GM23338 (cell line): ENCODE measurements around the gene OR51E1. TPM values are rescaled to one million over a fixed set of nuclear protein-coding genes. Genes with fewer than 3 reads are reported as not detected.

Source experiments
- ATAC-seq: fragments of 200-7000 bp; cut with Tn5 transposase; 3 replicates; pipeline ENCODE4 v1.9.1; 2020
- DNase-seq: peaks from one replicate; pipeline ENCODE4 v3.0.0-alpha.2; 2015; ENCODE audit warnings: low spot score
- H2AFZ ChIP-seq: fragments of 200-600 bp; sonication (generic); 2 replicates; pipeline ENCODE4 v1.8.0; 2016; ENCODE audit warnings: antibody characterized with exemption, mild to moderate bottlenecking, moderate library complexity
- H3F3A ChIP-seq: fragments of 200-600 bp; sonication (generic); replicated peaks from 2 replicates; pipeline ENCODE4 v1.8.0; 2017; ENCODE audit warnings: antibody characterized with exemption, mixed run types, low read depth
- H3K27ac ChIP-seq: fragments of 200-600 bp; sonication (generic); 2 replicates; pipeline ENCODE4 v1.6.1; 2016; ENCODE audit warnings: low read depth
- H3K27me3 ChIP-seq: fragments of 200-600 bp; sonication (generic); 2 replicates; pipeline ENCODE4 v1.8.0; 2016; ENCODE audit warnings: mild to moderate bottlenecking, mixed run types, moderate library complexity; ENCODE audit not compliant: insufficient read depth
- H3K36me3 ChIP-seq: fragments of 200-600 bp; sonication (generic); 2 replicates; pipeline ENCODE4 v1.8.0; 2016; ENCODE audit warnings: mild to moderate bottlenecking; ENCODE audit not compliant: insufficient read depth
- H3K4me1 ChIP-seq: fragments of 200-600 bp; sonication (generic); 2 replicates; pipeline ENCODE4 v1.8.0; 2016; ENCODE audit warnings: mild to moderate bottlenecking, moderate library complexity; ENCODE audit not compliant: insufficient read depth
- H3K4me2 ChIP-seq: fragments of 200-600 bp; sonication (generic); 2 replicates; pipeline ENCODE4 v1.7.1; 2017; ENCODE audit warnings: mixed run types
- H3K4me3 ChIP-seq: fragments of 200-600 bp; sonication (generic); 2 replicates; pipeline ENCODE4 v1.6.1; 2016; ENCODE audit warnings: mixed run types
- H3K79me2 ChIP-seq: fragments of 200-600 bp; sonication (generic); replicated peaks from 2 replicates; pipeline ENCODE4 v1.8.0; 2017; ENCODE audit warnings: mild to moderate bottlenecking; ENCODE audit not compliant: insufficient read depth
- H3K9me2 ChIP-seq: fragments of 200-600 bp; sonication (generic); 2 replicates; pipeline ENCODE4 v1.8.0; 2017; ENCODE audit not compliant: insufficient read depth
- H4K20me1 ChIP-seq: fragments of 200-600 bp; sonication (generic); replicated peaks from 2 replicates; pipeline ENCODE4 v1.8.0; 2017; ENCODE audit warnings: mild to moderate bottlenecking; ENCODE audit not compliant: insufficient read depth
- H3K27ac Mint-ChIP-seq: 2 replicates; pipeline ENCODE4 v1.8.0; 2020; ENCODE audit warnings: inconsistent platforms, mild to moderate bottlenecking, moderate library complexity, mixed read lengths
- H3K27me3 Mint-ChIP-seq: 3 replicates; pipeline ENCODE4 v1.8.0; 2022; ENCODE audit warnings: low read depth, mild to moderate bottlenecking, moderate library complexity, mixed read lengths, inconsistent platforms; ENCODE audit not compliant: insufficient read depth, poor library complexity
- H3K36me3 Mint-ChIP-seq: 3 replicates; pipeline ENCODE4 v1.8.0; 2021; ENCODE audit warnings: low read depth, mild to moderate bottlenecking, inconsistent platforms, moderate library complexity, mixed read lengths
- H3K4me1 Mint-ChIP-seq: 3 replicates; pipeline ENCODE4 v1.8.0; 2020; ENCODE audit warnings: mild to moderate bottlenecking, inconsistent platforms, mixed read lengths
- H3K4me3 Mint-ChIP-seq: 3 replicates; pipeline ENCODE4 v1.8.0; 2021; ENCODE audit warnings: moderate library complexity, mild to moderate bottlenecking, inconsistent platforms, mixed read lengths
- H3K9me3 Mint-ChIP-seq: 3 replicates; pipeline ENCODE4 v1.8.0; 2020; ENCODE audit warnings: moderate library complexity, mild to moderate bottlenecking, inconsistent platforms, mixed read lengths
- CREB1 ChIP-seq: fragments of 250-450 bp; sonication (Bioruptor Pico); IDR thresholded peaks from 2 replicates; pipeline ENCODE4 v1.5.0; 2020; ENCODE audit warnings: low read depth, mild to moderate bottlenecking, moderate library complexity
- CTCF ChIP-seq, 2 experiments: fragments of 200-600 bp in 1 of 2; sonication (generic) in 1 of 2; conservative IDR thresholded peaks; 2 replicates each; pipeline versions ENCODE4 v1.5.1 to v1.6.1; 2016 to 2017; ENCODE audit warnings: antibody characterized with exemption in 2 of 2, low read depth in 2 of 2, mild to moderate bottlenecking in 2 of 2, moderate library complexity in 1 of 2
- EZH2 ChIP-seq: fragments of 200-600 bp; sonication (generic); IDR thresholded peaks from one replicate; pipeline ENCODE4 v1.8.0; 2017; ENCODE audit warnings: antibody characterized with exemption, mild to moderate bottlenecking, low read depth; ENCODE audit not compliant: unreplicated experiment
- EZH2phosphoT487 ChIP-seq: fragments of 200-600 bp; sonication (generic); IDR thresholded peaks from one replicate; pipeline ENCODE4 v1.8.1; 2018; ENCODE audit warnings: antibody characterized with exemption; ENCODE audit not compliant: unreplicated experiment
- JUNB ChIP-seq: IDR thresholded peaks from one replicate; pipeline ENCODE4 v1.6.1; 2016; ENCODE audit warnings: antibody characterized with exemption; ENCODE audit not compliant: unreplicated experiment
- POLR2AphosphoS5 ChIP-seq: IDR thresholded peaks from 2 replicates; pipeline ENCODE4 v1.6.1; 2016; ENCODE audit warnings: antibody characterized with exemption, low read depth
- STAT1 ChIP-seq: IDR thresholded peaks from one replicate; pipeline ENCODE4 v1.6.1; 2016; ENCODE audit warnings: antibody characterized with exemption; ENCODE audit not compliant: unreplicated experiment
- ZNF114 ChIP-seq: fragments of 250-450 bp; sonication (Bioruptor Pico); IDR thresholded peaks from 2 replicates; pipeline ENCODE4 v1.5.0; 2020; ENCODE audit warnings: mild to moderate bottlenecking, moderate library complexity
- polyA plus RNA-seq: library from polyadenylated mRNA; unstranded; fragments of >200 nt; fragmentation: Nextera tagmentation; extraction: Ambion mirVana; gene quantifications from 2 replicates; pipeline ENCODE4 v1.2.1, GENCODE V29; 2016
- total RNA-seq: library from RNA; depleted of rRNA; stranded (reverse); fragments of >200 nt; shearing (Covaris generic); gene quantifications from 2 replicates; pipeline ENCODE4 v1.2.3, GENCODE V29; 2014
- TF ChIP-seq, protein P1 (sequence below): IDR thresholded peaks from 2 replicates; pipeline ENCODE4 v1.6.1; 2016; ENCODE audit warnings: antibody characterized with exemption

The OR51E1 gene
- total and polyA plus RNA-seq, 2 experiments from 2014 or later, result not detected

GRCh38 chr11:4645974-4646373, 2.2 kb downstream of the OR51E1 start (continued):
- TF ChIP-seq STAT1, result no peak
- no peak for TF ChIP-seq CREB1 (CRISPR knock-in tag)

- Mint-ChIP-seq H3K4me1 (no peaks in the 10 kb centered on the region), H3K36me3 (no peaks in the 10 kb centered on the region), H3K4me3 (no peak overlapping the region), H3K9me3 (no peaks in the 10 kb centered on the region), H3K27ac (no peak overlapping the region), H3K27me3 (peaks cover 2% of the 10 kb centered on the region)
- Histone ChIP-seq H3K27ac (no peak overlapping the region), H3K4me2 (no peak overlapping the region), H3K4me1 (no peaks in the 10 kb centered on the region), H3K9me2 (no peaks in the 10 kb centered on the region), H3F3A (no peaks in the 10 kb centered on the region), H3K4me3 (no peak overlapping the region), H4K20me1 (no peaks in the 10 kb centered on the region), H3K36me3 (no peaks in the 10 kb centered on the region), H3K79me2 (no peaks in the 10 kb centered on the region), H3K27me3 (no peaks in the 10 kb centered on the region), H2AFZ (no peak overlapping the region)
- ATAC-seq, result no peak
- no peak for DNase-seq
- TF ChIP-seq JUNB, result no peak
- TF ChIP-seq, protein P1, sequence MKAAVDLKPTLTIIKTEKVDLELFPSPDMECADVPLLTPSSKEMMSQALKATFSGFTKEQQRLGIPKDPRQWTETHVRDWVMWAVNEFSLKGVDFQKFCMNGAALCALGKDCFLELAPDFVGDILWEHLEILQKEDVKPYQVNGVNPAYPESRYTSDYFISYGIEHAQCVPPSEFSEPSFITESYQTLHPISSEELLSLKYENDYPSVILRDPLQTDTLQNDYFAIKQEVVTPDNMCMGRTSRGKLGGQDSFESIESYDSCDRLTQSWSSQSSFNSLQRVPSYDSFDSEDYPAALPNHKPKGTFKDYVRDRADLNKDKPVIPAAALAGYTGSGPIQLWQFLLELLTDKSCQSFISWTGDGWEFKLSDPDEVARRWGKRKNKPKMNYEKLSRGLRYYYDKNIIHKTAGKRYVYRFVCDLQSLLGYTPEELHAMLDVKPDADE, result no peak
- TF ChIP-seq ZNF114 (CRISPR knock-in tag), result no peak
- no peak for TF ChIP-seq POLR2AphosphoS5
- TF ChIP-seq EZH2, result no peak
- no peak for TF ChIP-seq EZH2phosphoT487
- no peak for TF ChIP-seq CTCF (conservative IDR thresholded peaks at IDR 0.05; ENCODE audit: low read depth in 2 of 2)
- TF ChIP-seq STAT1, result no peak
Measured at GRCh38 chr11:4647766-4648165, 4.0 kb downstream of the OR51E1 start.

- Histone ChIP-seq H3K9me2 (no peaks in the 10 kb centered on the region), H4K20me1 (no peaks in the 10 kb centered on the region), H2AFZ (no peak overlapping the region), H3K79me2 (no peaks in the 10 kb centered on the region), H3K4me3 (no peak overlapping the region), H3K27ac (no peak overlapping the region), H3K4me1 (no peaks in the 10 kb centered on the region), H3K4me2 (no peak overlapping the region), H3K27me3 (no peaks in the 10 kb centered on the region), H3F3A (no peaks in the 10 kb centered on the region), H3K36me3 (no peaks in the 10 kb centered on the region)
- no peaks in the 10 kb centered on the region for H3K9me3 Mint-ChIP-seq
- H3K27me3 Mint-ChIP-seq, result no peaks in the 10 kb centered on the region
- no peaks in the 10 kb centered on the region for H3K4me1 Mint-ChIP-seq
- no peak for ATAC-seq
- no peak overlapping the region for H3K4me3 Mint-ChIP-seq
- no peak for DNase-seq
- no peak overlapping the region for H3K27ac Mint-ChIP-seq
- no peak for TF ChIP-seq STAT1
- TF ChIP-seq, protein P1, result no peak
- TF ChIP-seq POLR2AphosphoS5, result no peak
- no peak for TF ChIP-seq EZH2
- H3K36me3 Mint-ChIP-seq, result no peaks in the 10 kb centered on the region
Measured at GRCh38 chr11:4654635-4655369, 11.0 kb downstream of the OR51E1 start.
